Adrenal gland (tissue), 5 donors: Measurements from ENCODE around the gene FHIT.

Experiments used
- POLR2A ChIP-seq, 2 donors: fragments of 450-650 bp; IDR thresholded peaks; one replicate each; pipeline ENCODE4 v1.6.1; 2017; ENCODE audit warnings: antibody characterized with exemption in 2 of 2, mild to moderate bottlenecking in 2 of 2, moderate library complexity in 1 of 2
- TF ChIP-seq, protein P1 (sequence below), 6 experiments: fragments of 450-650 bp in 4 of 6; fragments of 200-600 bp in 2 of 6; sonication (generic) in 1 of 6; IDR thresholded peaks; 1 replicate in 5 of 6; 2 replicates in 1 of 6; pipeline versions ENCODE4 v1.5.1 to v1.8.0; 2016 to 2021; ENCODE audit warnings: antibody characterized with exemption in 6 of 6, mild to moderate bottlenecking in 2 of 6, moderate library complexity in 1 of 6
- donor health status: DM: no; HTN: no; CAD: no.

DNA sequence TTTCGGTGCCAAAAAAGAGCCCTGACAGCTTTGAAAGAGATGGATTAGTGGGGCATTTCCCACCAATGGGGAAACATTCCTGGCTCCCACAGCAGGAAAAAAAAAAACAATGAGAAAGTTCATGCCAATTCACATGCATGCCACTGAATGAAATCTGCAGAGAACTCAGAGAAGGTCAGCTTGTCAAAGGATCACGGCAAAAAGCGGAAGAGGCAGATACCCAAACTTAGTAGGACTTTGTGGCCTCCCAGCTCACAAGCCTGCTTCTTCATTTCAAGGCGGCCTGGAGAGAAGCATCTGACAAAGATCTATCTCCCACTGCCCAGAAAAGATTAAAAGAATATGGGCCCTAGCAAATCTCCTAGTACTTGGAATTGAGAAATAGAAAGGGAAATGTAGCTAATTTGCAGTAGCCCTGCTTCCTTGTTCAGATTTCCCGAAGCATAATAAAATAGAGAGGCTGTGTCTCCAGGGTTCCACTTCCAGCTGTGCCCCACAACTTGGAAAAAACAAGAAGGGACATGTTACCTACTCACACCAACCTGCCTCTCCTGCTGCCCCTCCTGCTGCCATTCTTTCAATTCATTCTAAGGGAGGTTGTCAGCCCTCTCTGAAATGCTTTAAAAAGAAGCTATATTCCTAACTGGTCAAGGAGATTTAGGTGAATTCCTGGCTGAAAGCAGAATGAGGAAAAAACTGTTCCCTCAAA lies 170.4 kb downstream of the FHIT start:
- TF ChIP-seq, protein P1, sequence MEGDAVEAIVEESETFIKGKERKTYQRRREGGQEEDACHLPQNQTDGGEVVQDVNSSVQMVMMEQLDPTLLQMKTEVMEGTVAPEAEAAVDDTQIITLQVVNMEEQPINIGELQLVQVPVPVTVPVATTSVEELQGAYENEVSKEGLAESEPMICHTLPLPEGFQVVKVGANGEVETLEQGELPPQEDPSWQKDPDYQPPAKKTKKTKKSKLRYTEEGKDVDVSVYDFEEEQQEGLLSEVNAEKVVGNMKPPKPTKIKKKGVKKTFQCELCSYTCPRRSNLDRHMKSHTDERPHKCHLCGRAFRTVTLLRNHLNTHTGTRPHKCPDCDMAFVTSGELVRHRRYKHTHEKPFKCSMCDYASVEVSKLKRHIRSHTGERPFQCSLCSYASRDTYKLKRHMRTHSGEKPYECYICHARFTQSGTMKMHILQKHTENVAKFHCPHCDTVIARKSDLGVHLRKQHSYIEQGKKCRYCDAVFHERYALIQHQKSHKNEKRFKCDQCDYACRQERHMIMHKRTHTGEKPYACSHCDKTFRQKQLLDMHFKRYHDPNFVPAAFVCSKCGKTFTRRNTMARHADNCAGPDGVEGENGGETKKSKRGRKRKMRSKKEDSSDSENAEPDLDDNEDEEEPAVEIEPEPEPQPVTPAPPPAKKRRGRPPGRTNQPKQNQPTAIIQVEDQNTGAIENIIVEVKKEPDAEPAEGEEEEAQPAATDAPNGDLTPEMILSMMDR (IDR thresholded peaks at IDR 0.05) = no peak
- no peak for TF ChIP-seq POLR2A (IDR thresholded peaks at IDR 0.05)
